GM23338 (cell line): ENCODE data around the gene RBPMS2. TPM values are rescaled to one million over a fixed set of nuclear protein-coding genes. Genes with fewer than 3 reads are reported as not detected.

Experiments
- ATAC-seq: fragments of 200-7000 bp; cut with Tn5 transposase; 3 replicates; pipeline ENCODE4 v1.9.1; 2020
- DNase-seq: peaks from one replicate; pipeline ENCODE4 v3.0.0-alpha.2; 2015; ENCODE audit warnings: low spot score
- H2AFZ ChIP-seq: fragments of 200-600 bp; sonication (generic); 2 replicates; pipeline ENCODE4 v1.8.0; 2016; ENCODE audit warnings: antibody characterized with exemption, mild to moderate bottlenecking, moderate library complexity
- H3F3A ChIP-seq: fragments of 200-600 bp; sonication (generic); replicated peaks from 2 replicates; pipeline ENCODE4 v1.8.0; 2017; ENCODE audit warnings: antibody characterized with exemption, mixed run types, low read depth
- H3K27ac ChIP-seq: fragments of 200-600 bp; sonication (generic); 2 replicates; pipeline ENCODE4 v1.6.1; 2016; ENCODE audit warnings: low read depth
- H3K27me3 ChIP-seq: fragments of 200-600 bp; sonication (generic); 2 replicates; pipeline ENCODE4 v1.8.0; 2016; ENCODE audit warnings: mild to moderate bottlenecking, mixed run types, moderate library complexity; ENCODE audit not compliant: insufficient read depth
- H3K36me3 ChIP-seq: fragments of 200-600 bp; sonication (generic); 2 replicates; pipeline ENCODE4 v1.8.0; 2016; ENCODE audit warnings: mild to moderate bottlenecking; ENCODE audit not compliant: insufficient read depth
- H3K4me1 ChIP-seq: fragments of 200-600 bp; sonication (generic); 2 replicates; pipeline ENCODE4 v1.8.0; 2016; ENCODE audit warnings: mild to moderate bottlenecking, moderate library complexity; ENCODE audit not compliant: insufficient read depth
- H3K4me2 ChIP-seq: fragments of 200-600 bp; sonication (generic); 2 replicates; pipeline ENCODE4 v1.7.1; 2017; ENCODE audit warnings: mixed run types
- H3K4me3 ChIP-seq: fragments of 200-600 bp; sonication (generic); 2 replicates; pipeline ENCODE4 v1.6.1; 2016; ENCODE audit warnings: mixed run types
- H3K79me2 ChIP-seq: fragments of 200-600 bp; sonication (generic); replicated peaks from 2 replicates; pipeline ENCODE4 v1.8.0; 2017; ENCODE audit warnings: mild to moderate bottlenecking; ENCODE audit not compliant: insufficient read depth
- H3K9me2 ChIP-seq: fragments of 200-600 bp; sonication (generic); 2 replicates; pipeline ENCODE4 v1.8.0; 2017; ENCODE audit not compliant: insufficient read depth
- H4K20me1 ChIP-seq: fragments of 200-600 bp; sonication (generic); replicated peaks from 2 replicates; pipeline ENCODE4 v1.8.0; 2017; ENCODE audit warnings: mild to moderate bottlenecking; ENCODE audit not compliant: insufficient read depth
- H3K27ac Mint-ChIP-seq: 2 replicates; pipeline ENCODE4 v1.8.0; 2020; ENCODE audit warnings: inconsistent platforms, mild to moderate bottlenecking, moderate library complexity, mixed read lengths
- H3K27me3 Mint-ChIP-seq: 3 replicates; pipeline ENCODE4 v1.8.0; 2022; ENCODE audit warnings: low read depth, mild to moderate bottlenecking, moderate library complexity, mixed read lengths, inconsistent platforms; ENCODE audit not compliant: insufficient read depth, poor library complexity
- H3K36me3 Mint-ChIP-seq: 3 replicates; pipeline ENCODE4 v1.8.0; 2021; ENCODE audit warnings: low read depth, mild to moderate bottlenecking, inconsistent platforms, moderate library complexity, mixed read lengths
- H3K4me1 Mint-ChIP-seq: 3 replicates; pipeline ENCODE4 v1.8.0; 2020; ENCODE audit warnings: mild to moderate bottlenecking, inconsistent platforms, mixed read lengths
- H3K4me3 Mint-ChIP-seq: 3 replicates; pipeline ENCODE4 v1.8.0; 2021; ENCODE audit warnings: moderate library complexity, mild to moderate bottlenecking, inconsistent platforms, mixed read lengths
- H3K9me3 Mint-ChIP-seq: 3 replicates; pipeline ENCODE4 v1.8.0; 2020; ENCODE audit warnings: moderate library complexity, mild to moderate bottlenecking, inconsistent platforms, mixed read lengths
- CREB1 ChIP-seq: fragments of 250-450 bp; sonication (Bioruptor Pico); IDR thresholded peaks from 2 replicates; pipeline ENCODE4 v1.5.0; 2020; ENCODE audit warnings: low read depth, mild to moderate bottlenecking, moderate library complexity
- EZH2 ChIP-seq: fragments of 200-600 bp; sonication (generic); IDR thresholded peaks from one replicate; pipeline ENCODE4 v1.8.0; 2017; ENCODE audit warnings: antibody characterized with exemption, mild to moderate bottlenecking, low read depth; ENCODE audit not compliant: unreplicated experiment
- EZH2phosphoT487 ChIP-seq: fragments of 200-600 bp; sonication (generic); IDR thresholded peaks from one replicate; pipeline ENCODE4 v1.8.1; 2018; ENCODE audit warnings: antibody characterized with exemption; ENCODE audit not compliant: unreplicated experiment
- JUNB ChIP-seq: IDR thresholded peaks from one replicate; pipeline ENCODE4 v1.6.1; 2016; ENCODE audit warnings: antibody characterized with exemption; ENCODE audit not compliant: unreplicated experiment
- NANOG ChIP-seq: IDR thresholded peaks from 2 replicates; pipeline ENCODE4 v1.6.1; 2016; ENCODE audit warnings: antibody characterized with exemption, borderline replicate concordance
- POLR2AphosphoS5 ChIP-seq: IDR thresholded peaks from 2 replicates; pipeline ENCODE4 v1.6.1; 2016; ENCODE audit warnings: antibody characterized with exemption, low read depth
- STAT1 ChIP-seq: IDR thresholded peaks from one replicate; pipeline ENCODE4 v1.6.1; 2016; ENCODE audit warnings: antibody characterized with exemption; ENCODE audit not compliant: unreplicated experiment
- ZNF114 ChIP-seq: fragments of 250-450 bp; sonication (Bioruptor Pico); IDR thresholded peaks from 2 replicates; pipeline ENCODE4 v1.5.0; 2020; ENCODE audit warnings: mild to moderate bottlenecking, moderate library complexity
- ZNF331 ChIP-seq: fragments of 250-450 bp; sonication (Bioruptor Pico); IDR thresholded peaks from 2 replicates; pipeline ENCODE4 v1.5.0; 2020; ENCODE audit warnings: low read depth, mild to moderate bottlenecking, moderate library complexity
- ZNF462 ChIP-seq: fragments of 250-450 bp; sonication (Bioruptor Pico); IDR thresholded peaks from 2 replicates; pipeline ENCODE4 v1.5.0; 2020; ENCODE audit warnings: mild to moderate bottlenecking, moderate library complexity
- polyA plus RNA-seq: library from polyadenylated mRNA; unstranded; fragments of >200 nt; fragmentation: Nextera tagmentation; extraction: Ambion mirVana; gene quantifications from 2 replicates; pipeline ENCODE4 v1.2.1, GENCODE V29; 2016
- total RNA-seq: library from RNA; depleted of rRNA; stranded (reverse); fragments of >200 nt; shearing (Covaris generic); gene quantifications from 2 replicates; pipeline ENCODE4 v1.2.3, GENCODE V29; 2014
- TF ChIP-seq, protein P1 (sequence below), 2 experiments: fragments of 200-600 bp in 1 of 2; sonication (generic) in 1 of 2; conservative IDR thresholded peaks; 2 replicates each; pipeline versions ENCODE4 v1.5.1 to v1.6.1; 2016 to 2017; ENCODE audit warnings: antibody characterized with exemption in 2 of 2, low read depth in 2 of 2, mild to moderate bottlenecking in 2 of 2, moderate library complexity in 1 of 2
- TF ChIP-seq, protein P2 (sequence below): IDR thresholded peaks from 2 replicates; pipeline ENCODE4 v1.6.1; 2016; ENCODE audit warnings: antibody characterized with exemption
- TF ChIP-seq, protein P3 (sequence below): IDR thresholded peaks from one replicate; pipeline ENCODE4 v1.6.1; 2018; ENCODE audit warnings: antibody characterized with exemption; ENCODE audit not compliant: unreplicated experiment

RBPMS2 gene
- total and polyA plus RNA-seq, 2 experiments from 2014 or later: 53.3 to 171 TPM

GRCh38 chr15:64783796-64784195, 8.4 kb upstream of the RBPMS2 start:
- Histone ChIP-seq H3K4me2 (no peak overlapping the region), H3F3A (peaks cover 4% of the 10 kb centered on the region; the same call in 1 of the 2 replicates), H3K36me3 (no peaks in the 10 kb centered on the region; the same call in 1 of the 2 replicates), H3K9me2 (no peaks in the 10 kb centered on the region), H2AFZ (no peak overlapping the region), H3K27ac (no peak overlapping the region), H3K4me3 (no peak overlapping the region), H3K4me1 (peaks cover 28% of the 10 kb centered on the region), H3K27me3 (no peaks in the 10 kb centered on the region), H4K20me1 (no peaks in the 10 kb centered on the region), H3K79me2 (peaks cover 6% of the 10 kb centered on the region; the same call in 1 of the 2 replicates)
- peaks cover 2% of the 10 kb centered on the region for H3K27me3 Mint-ChIP-seq
- ATAC-seq (no peak), DNase-seq (no peak)
- H3K4me3 Mint-ChIP-seq: no peak overlapping the region
- peaks cover 28% of the 10 kb centered on the region for H3K4me1 Mint-ChIP-seq
- TF ChIP-seq CREB1: no peak
- TF ChIP-seq, protein P1, sequence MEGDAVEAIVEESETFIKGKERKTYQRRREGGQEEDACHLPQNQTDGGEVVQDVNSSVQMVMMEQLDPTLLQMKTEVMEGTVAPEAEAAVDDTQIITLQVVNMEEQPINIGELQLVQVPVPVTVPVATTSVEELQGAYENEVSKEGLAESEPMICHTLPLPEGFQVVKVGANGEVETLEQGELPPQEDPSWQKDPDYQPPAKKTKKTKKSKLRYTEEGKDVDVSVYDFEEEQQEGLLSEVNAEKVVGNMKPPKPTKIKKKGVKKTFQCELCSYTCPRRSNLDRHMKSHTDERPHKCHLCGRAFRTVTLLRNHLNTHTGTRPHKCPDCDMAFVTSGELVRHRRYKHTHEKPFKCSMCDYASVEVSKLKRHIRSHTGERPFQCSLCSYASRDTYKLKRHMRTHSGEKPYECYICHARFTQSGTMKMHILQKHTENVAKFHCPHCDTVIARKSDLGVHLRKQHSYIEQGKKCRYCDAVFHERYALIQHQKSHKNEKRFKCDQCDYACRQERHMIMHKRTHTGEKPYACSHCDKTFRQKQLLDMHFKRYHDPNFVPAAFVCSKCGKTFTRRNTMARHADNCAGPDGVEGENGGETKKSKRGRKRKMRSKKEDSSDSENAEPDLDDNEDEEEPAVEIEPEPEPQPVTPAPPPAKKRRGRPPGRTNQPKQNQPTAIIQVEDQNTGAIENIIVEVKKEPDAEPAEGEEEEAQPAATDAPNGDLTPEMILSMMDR (conservative IDR thresholded peaks at IDR 0.05; ENCODE audit: low read depth in 2 of 2): no peak
- no peak for TF ChIP-seq ZNF114
- no peak for TF ChIP-seq STAT1
- TF ChIP-seq, protein P2, sequence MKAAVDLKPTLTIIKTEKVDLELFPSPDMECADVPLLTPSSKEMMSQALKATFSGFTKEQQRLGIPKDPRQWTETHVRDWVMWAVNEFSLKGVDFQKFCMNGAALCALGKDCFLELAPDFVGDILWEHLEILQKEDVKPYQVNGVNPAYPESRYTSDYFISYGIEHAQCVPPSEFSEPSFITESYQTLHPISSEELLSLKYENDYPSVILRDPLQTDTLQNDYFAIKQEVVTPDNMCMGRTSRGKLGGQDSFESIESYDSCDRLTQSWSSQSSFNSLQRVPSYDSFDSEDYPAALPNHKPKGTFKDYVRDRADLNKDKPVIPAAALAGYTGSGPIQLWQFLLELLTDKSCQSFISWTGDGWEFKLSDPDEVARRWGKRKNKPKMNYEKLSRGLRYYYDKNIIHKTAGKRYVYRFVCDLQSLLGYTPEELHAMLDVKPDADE: no peak
- TF ChIP-seq ZNF462 (CRISPR knock-in tag): no peak
- no peak for TF ChIP-seq EZH2
- TF ChIP-seq JUNB: no peak
- TF ChIP-seq NANOG: no peak
- TF ChIP-seq POLR2AphosphoS5: no peak
- TF ChIP-seq EZH2phosphoT487: no peak
- TF ChIP-seq, protein P3, sequence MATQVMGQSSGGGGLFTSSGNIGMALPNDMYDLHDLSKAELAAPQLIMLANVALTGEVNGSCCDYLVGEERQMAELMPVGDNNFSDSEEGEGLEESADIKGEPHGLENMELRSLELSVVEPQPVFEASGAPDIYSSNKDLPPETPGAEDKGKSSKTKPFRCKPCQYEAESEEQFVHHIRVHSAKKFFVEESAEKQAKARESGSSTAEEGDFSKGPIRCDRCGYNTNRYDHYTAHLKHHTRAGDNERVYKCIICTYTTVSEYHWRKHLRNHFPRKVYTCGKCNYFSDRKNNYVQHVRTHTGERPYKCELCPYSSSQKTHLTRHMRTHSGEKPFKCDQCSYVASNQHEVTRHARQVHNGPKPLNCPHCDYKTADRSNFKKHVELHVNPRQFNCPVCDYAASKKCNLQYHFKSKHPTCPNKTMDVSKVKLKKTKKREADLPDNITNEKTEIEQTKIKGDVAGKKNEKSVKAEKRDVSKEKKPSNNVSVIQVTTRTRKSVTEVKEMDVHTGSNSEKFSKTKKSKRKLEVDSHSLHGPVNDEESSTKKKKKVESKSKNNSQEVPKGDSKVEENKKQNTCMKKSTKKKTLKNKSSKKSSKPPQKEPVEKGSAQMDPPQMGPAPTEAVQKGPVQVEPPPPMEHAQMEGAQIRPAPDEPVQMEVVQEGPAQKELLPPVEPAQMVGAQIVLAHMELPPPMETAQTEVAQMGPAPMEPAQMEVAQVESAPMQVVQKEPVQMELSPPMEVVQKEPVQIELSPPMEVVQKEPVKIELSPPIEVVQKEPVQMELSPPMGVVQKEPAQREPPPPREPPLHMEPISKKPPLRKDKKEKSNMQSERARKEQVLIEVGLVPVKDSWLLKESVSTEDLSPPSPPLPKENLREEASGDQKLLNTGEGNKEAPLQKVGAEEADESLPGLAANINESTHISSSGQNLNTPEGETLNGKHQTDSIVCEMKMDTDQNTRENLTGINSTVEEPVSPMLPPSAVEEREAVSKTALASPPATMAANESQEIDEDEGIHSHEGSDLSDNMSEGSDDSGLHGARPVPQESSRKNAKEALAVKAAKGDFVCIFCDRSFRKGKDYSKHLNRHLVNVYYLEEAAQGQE: no peak
- TF ChIP-seq ZNF331 (CRISPR knock-in tag): no peak
- peaks cover 7% of the 10 kb centered on the region; the same call in 2 of the 3 replicates for H3K36me3 Mint-ChIP-seq
- H3K9me3 Mint-ChIP-seq: no peaks in the 10 kb centered on the region
- no peak overlapping the region for H3K27ac Mint-ChIP-seq
